ENCODE data around the gene EHD4.
A peak's percentile ranks its signal among the peaks of the same experiment; 100 is the strongest.

EHD4 gene

GRCh38 chr15:41972253-41973242, at the start of gene EHD4:
Gene EHD4, minus strand, starts transcription at chr15:41972557. Its CDS starts 63 bp downstream, at chr15:41972494.
- peak; percentile 99 for DNase-seq

GRCh38 chr15:42021593-42021992, 49.2 kb upstream of the EHD4 start:
- no peak for DNase-seq

- no peak for DNase-seq
These were observed 48.4 kb upstream of the EHD4 start, which contains the start of gene PLA2G4E for GRCh38 chr15:42020713-42021273. Gene PLA2G4E, minus strand, starts transcription at chr15:42021042. Its CDS starts 12 bp downstream, at chr15:42021030.

- DNase-seq = no peak
These were observed 46.2 kb upstream of the EHD4 start for GRCh38 chr15:42018306-42019224.

DNA sequence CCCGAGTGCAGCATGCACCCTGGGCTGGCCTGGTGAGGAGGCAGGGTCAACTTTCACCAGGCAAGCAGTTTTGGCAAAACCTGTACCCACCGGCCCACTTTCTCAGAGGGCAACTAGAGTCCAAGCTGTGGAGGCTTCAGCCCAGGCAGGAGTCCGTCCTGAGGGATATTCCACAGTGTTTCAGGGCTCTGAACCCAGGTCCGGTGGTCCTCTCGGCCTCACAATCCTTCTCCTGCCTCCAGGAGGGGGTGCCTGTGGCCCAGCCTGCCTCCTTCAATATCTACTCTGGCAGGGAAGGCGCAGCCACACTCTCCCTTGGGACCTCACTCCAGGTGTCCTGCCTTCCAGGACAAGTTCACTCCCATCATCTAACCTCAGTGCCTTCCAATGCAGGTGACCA, 44.6 kb upstream of the EHD4 start:
- no peak for DNase-seq

DNA sequence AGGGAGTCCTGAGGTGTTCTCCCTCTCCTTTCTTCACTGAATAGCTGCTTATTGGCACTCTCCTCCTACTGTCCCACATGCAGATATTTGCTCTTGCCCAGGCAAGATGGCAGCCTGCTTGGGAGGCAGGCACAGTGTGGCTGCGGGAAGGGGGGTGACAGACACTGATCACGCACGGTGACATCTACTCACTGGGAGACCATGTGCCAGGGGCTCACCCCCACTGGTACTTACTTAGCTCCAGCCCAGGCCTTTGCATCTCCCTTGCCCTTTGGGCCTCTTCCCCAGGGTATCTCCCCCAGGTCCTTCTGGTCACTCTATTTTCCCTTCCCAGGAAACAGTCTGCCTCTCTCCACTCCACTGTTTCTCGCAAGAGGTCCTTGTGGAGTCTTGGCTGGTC, 42.0 kb upstream of the EHD4 start:
- no peak for DNase-seq

GRCh38 chr15:42012928-42013482, 40.6 kb upstream of the EHD4 start:
- no peak for DNase-seq

GRCh38 chr15:42012241-42012640, 39.9 kb upstream of the EHD4 start:
- no peak for DNase-seq

DNA sequence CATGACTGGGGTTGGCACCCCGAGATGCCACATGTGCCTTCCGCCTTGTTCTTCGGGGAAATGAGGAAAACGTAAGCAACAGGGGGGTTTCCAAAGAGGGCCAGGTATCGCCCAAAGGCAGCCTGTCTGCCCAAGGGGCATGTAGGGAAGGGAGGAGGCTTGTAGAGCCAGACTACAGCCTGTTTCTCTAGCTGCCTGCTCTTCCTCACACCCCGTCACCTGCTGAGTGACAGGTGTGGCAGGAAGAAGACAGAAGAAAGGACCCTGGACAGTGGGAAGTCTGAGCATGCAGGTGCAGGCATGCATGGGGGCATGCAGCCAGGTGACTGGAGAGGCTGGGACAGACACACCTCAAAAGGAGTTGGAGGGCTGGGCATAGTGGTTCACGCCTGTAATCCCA, 38.7 kb upstream of the EHD4 start:
- DNase-seq = no peak

- DNase-seq = no peak
These were observed 38.1 kb upstream of the EHD4 start for GRCh38 chr15:42010434-42010833.

DNA sequence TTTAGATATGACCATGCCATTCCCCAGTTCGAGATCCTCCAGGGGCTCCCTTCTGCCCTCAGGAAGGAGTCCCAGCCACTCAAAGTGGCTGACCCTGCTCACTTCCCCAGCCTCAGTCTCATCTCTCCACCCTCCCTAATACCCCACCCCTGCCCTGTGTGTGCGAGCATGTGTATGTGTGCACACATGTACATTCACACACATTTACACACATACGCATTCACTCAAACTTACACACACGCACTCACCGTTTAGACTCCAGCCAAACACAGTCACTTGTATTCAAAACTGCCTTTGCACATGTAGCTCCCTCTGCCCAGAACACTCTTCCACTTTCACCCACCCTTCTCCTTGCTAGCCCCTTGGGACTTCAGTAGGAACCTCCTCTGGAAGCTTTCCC, 37.1 kb upstream of the EHD4 start:
- DNase-seq = no peak

DNA sequence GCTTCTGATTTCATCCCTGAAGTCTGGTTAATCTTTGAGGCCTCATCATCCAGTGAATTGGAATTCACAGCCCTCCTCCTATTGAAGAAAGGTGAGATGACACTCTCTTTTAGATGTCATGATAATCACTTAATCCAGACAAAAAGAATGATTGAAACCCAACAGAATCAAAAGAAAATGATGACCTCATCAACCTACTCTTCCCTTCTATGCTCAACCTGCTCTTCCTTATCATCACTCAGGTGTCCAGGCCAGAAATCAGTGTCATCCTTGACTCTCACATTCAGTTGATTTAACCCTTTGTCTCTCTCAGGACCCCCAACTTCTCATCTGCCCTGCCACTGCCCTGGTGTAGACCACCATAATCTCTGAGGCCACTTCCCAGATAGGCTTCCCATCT, 36.7 kb upstream of the EHD4 start:
- DNase-seq = no peak

DNA sequence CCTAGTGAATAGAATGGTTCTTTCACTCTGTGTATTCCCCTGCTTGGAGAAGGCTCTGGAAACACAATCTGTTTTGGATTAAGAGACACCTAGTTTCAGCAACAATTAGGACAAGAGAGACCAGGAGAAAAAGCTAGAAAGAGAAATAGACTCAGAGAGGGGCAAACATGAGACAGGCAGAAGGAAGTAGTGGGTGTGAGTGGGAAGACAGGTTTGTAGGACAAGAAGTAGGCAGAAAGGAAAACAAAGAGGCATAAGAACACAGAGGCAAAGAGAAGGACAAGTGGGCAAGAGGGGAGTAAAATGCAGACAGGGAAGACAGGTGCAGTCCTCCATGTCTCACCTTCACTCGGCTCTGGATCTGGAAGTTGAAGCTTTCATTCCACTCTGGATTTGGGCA, 35.0 kb upstream of the EHD4 start:
- DNase-seq = no peak

GRCh38 chr15:42002333-42002732, 30.0 kb upstream of the EHD4 start:
- no peak for DNase-seq

GRCh38 chr15:42001236-42001635, 28.9 kb upstream of the EHD4 start:
- no peak for DNase-seq

- no peak for DNase-seq
These were observed 27.2 kb upstream of the EHD4 start for GRCh38 chr15:41999290-42000285.

- no peak for DNase-seq
These were observed 25.5 kb upstream of the EHD4 start for GRCh38 chr15:41997845-41998244.

DNA sequence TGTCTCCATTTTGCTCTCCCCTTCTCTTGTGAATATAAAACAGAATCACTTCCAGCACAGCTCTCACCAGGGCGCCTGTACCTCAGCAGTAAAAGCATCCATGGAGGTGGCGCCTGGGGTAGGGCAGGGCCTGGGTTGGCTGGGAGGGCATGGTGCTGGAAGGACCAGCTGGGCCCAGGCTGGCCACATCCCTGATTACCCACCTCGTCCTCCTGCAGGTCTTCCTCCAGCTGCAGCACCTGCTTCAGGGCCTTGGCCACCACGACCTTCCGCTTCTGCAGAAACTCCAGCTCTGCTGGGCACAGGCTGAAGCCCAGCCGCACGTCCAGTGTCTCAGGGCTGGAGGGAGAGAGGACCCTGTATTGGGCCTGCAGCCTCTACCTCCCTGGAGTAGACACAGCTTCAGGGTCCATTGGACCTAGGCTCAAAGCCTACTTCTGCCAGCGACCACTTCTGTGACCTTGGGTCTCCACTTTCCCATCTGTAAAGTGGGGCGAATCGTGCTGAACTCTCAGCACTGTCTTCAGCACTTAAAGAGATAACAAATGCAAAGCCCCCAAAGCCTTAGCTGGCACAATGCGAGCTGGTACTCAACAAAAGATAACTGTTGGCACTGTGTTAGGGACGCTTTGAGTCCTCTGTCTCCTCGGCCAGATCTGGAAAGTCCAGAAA, 24.7 kb upstream of the EHD4 start:
- DNase-seq = no peak

GRCh38 chr15:41996376-41996775, 24.0 kb upstream of the EHD4 start:
- no peak for DNase-seq

DNA sequence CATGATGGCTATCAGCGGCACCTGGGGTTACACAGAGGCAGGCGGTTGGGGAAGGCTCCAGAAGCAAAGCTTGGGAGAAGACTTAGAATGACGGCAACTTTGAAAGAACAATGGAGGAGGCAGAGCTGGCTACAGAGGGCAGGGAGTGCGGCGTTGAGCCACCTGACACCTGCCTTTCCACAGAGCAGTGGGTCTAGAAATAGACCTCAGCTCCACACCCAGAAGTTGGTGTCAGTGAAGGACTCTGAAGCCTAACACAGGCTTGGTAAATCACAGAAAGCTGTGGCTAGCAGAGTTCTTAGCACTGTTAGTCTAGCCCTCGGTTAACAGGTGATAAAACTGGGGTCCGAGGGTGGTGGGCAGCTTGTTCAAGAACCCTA, 23.1 kb upstream of the EHD4 start:
- no peak for DNase-seq

Measured in fibroblast of skin of right biceps (primary cell).